HCT116 (cell line): ENCODE measurements around the gene PLEKHG3.

Experiments
- CEBPB ChIP-seq: IDR thresholded peaks from 2 replicates; pipeline ENCODE4 v1.6.1; 2012; ENCODE audit warnings: low read depth
- POLR2A ChIP-seq: IDR thresholded peaks from 2 replicates; pipeline ENCODE4 v1.7.0; 2011; ENCODE audit warnings: borderline replicate concordance; ENCODE audit not compliant: insufficient read depth, insufficient read length; ENCODE audit errors: extremely low read depth
- POLR2AphosphoS5 ChIP-seq: IDR thresholded peaks from 2 replicates; pipeline ENCODE4 v1.6.1; 2011; ENCODE audit warnings: mild to moderate bottlenecking, low read depth, low read length, moderate library complexity
- TF ChIP-seq, protein P1 (sequence below), 3 experiments: fragments of 200-600 bp in 1 of 3; sonication (generic) in 1 of 3; IDR thresholded peaks in 2 of 3; conservative IDR thresholded peaks in 1 of 3; 2 replicates each; pipeline ENCODE4 v1.5.1; 2012 to 2017; ENCODE audit warnings: low read depth in 2 of 3, low read length in 2 of 3, antibody characterized with exemption in 1 of 3, borderline replicate concordance in 1 of 3, control low read depth in 1 of 3, mild to moderate bottlenecking in 1 of 3, mixed read lengths in 1 of 3, mixed run types in 1 of 3, moderate library complexity in 1 of 3; ENCODE audit not compliant: insufficient read depth in 1 of 3

DNA sequence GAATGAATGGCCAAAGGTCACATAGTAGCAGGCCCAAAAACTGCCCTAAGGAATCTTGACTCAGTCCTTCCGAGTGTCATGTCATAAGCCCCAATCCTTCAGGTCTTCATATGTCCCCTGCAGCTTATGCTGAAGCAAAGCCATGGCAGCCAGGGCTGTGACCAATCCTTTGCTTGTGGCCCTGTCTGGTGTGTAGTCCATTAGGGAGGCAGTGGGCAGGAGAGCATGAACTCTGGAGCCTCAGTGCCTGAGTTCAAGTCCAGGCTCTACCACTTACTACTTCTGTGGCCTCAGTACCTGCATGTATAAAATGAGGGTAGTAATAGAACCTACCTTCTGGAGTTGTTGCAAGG lies 20.3 kb downstream of the PLEKHG3 start:
- TF ChIP-seq CEBPB (no peak), POLR2A (no peak), POLR2AphosphoS5 (no peak)
- TF ChIP-seq, protein P1, sequence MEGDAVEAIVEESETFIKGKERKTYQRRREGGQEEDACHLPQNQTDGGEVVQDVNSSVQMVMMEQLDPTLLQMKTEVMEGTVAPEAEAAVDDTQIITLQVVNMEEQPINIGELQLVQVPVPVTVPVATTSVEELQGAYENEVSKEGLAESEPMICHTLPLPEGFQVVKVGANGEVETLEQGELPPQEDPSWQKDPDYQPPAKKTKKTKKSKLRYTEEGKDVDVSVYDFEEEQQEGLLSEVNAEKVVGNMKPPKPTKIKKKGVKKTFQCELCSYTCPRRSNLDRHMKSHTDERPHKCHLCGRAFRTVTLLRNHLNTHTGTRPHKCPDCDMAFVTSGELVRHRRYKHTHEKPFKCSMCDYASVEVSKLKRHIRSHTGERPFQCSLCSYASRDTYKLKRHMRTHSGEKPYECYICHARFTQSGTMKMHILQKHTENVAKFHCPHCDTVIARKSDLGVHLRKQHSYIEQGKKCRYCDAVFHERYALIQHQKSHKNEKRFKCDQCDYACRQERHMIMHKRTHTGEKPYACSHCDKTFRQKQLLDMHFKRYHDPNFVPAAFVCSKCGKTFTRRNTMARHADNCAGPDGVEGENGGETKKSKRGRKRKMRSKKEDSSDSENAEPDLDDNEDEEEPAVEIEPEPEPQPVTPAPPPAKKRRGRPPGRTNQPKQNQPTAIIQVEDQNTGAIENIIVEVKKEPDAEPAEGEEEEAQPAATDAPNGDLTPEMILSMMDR (IDR thresholded peaks at IDR 0.05 in 2 of 3, conservative IDR thresholded peaks at IDR 0.05 in 1 of 3; ENCODE audit: borderline replicate concordance in 1 of 3, insufficient read depth in 1 of 3, low read depth in 2 of 3, low read length in 2 of 3), result no peak
